HG02852 (cell line): ENCODE results near the gene RBM18.

ENCODE experiments used
- ATAC-seq: cut with Tn5 transposase; IDR thresholded peaks from one replicate; pipeline ENCODE4 v1.9.1; 2021; ENCODE audit warnings: mild to moderate bottlenecking, moderate library complexity; ENCODE audit not compliant: unreplicated experiment

Gene RBM18

GRCh38 chr9:122261469-122261881 lies 3.2 kb downstream of the RBM18 start:
- no peak for ATAC-seq

DNA sequence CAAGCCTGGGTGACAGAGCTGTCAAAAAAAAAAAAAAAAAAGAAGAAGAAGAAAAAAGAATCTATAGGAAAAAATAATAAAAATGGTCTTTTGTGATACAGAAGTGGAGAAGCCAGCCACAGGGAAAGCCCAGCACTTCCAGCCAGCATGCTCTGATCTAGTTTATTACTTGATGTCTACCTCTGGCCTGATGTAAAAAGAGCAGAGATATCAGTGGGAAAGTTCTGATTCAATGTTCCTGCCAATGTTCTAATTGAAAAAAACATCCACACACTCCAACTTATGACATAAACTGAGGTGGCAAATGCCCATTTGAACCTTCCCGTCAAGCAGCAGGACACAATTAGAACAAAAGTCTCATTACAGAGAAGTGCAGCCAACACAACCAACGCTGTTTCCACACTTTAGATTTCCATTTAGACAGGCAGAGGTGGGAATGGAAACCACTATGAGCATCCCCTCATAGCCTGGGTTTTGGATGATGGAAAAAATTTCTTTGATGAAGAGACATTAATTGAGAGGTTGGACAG lies 5.7 kb downstream of the RBM18 start:
- no peak for ATAC-seq

- ATAC-seq: no peak
These were observed 8.4 kb downstream of the RBM18 start for GRCh38 chr9:122256206-122256605.

GRCh38 chr9:122254761-122255160 lies 9.9 kb downstream of the RBM18 start:
- ATAC-seq: no peak

- ATAC-seq: no peak
These were observed 11.8 kb downstream of the RBM18 start for GRCh38 chr9:122252796-122253195.

GRCh38 chr9:122251351-122251750 lies 13.3 kb downstream of the RBM18 start:
- ATAC-seq: no peak

DNA sequence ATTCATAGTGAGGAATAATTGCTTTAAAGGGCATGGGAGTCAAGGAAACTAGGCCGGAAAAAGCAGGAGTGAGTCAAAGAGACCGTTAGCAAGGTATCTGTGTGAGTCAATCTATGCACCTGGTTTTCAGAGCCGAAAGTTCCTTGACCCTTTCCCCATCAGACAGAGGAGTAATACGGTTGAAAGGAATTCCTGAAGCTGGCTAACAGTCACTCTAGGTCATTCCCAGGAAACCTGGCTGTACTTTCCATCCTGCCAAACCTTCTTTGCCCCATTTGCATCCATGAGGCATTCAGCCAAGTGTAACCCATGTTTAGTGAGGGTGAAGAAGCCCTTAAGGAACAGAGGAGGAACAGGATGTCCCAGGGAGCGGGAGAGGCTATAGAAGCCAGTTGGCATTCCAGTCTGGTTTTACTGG lies 16.2 kb downstream of the RBM18 start:
- ATAC-seq: no peak

GRCh38 chr9:122246666-122247065 lies 18.0 kb downstream of the RBM18 start:
- no peak for ATAC-seq

GRCh38 chr9:122244349-122244748 lies 20.3 kb downstream of the RBM18 start:
- no peak for ATAC-seq

DNA sequence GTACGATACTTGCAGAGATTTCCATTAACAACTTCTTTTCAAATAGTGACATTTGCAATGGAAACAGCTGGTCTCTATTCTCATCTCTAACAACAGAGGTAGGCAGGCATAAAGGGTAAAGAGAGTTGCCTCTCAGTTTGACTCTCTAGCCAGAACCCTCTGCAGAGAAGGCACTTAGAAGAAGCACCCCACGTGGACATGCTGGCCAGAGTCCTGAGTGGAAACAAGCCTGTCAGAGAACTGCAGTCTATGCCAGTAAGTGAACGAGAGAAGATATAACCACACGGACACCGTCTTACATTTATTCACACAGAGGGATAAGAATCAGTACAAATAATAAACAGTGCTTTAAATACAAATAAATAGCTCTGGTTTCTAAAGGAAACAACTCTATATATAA lies 24.9 kb downstream of the RBM18 start:
- no peak for ATAC-seq

DNA sequence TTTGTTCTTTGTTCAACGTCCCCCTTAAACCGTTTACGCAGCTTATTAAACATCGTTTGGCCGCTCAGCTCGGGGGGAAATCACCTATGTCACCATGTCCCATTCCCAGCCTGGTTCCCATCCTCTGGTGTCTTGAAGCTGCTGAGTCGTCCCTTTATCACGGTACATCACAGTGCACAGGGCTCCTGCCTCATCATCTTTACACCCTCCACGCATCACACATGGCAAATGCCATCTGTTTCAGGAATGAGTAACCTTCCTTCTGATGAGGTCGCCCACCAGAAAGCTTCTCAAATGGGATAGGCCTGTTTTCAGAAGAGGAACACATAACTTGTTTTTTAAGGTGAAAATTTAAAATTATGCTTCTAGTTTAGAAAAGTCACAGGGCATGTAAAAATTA lies 28.0 kb downstream of the RBM18 start:
- ATAC-seq: no peak

GRCh38 chr9:122234022-122234748 lies 30.5 kb downstream of the RBM18 start:
- no peak for ATAC-seq

DNA sequence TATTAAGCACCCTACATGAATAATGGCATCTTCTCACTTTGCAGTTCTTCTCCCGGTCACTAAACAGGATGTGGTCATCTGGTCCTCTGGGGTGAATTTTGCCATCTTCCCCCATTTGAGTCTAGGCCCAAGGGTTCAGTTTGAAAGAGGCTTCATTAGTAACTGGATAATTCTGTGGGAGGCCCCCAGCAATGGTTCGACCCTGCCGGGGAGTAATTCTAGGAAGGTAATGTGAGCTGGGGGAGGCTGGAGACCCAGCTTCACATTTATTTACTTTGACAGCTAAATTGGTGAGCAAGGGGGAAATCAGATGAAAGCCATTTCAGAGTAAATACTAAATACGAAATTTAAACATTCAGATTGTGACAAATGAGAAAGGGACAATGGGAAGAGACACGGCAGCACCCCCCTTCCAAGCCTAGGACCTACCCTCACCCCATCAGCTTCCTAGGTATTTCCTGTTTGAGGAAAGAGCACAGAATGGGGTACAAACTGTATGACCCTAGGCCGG lies 31.8 kb downstream of the RBM18 start:
- no peak for ATAC-seq

DNA sequence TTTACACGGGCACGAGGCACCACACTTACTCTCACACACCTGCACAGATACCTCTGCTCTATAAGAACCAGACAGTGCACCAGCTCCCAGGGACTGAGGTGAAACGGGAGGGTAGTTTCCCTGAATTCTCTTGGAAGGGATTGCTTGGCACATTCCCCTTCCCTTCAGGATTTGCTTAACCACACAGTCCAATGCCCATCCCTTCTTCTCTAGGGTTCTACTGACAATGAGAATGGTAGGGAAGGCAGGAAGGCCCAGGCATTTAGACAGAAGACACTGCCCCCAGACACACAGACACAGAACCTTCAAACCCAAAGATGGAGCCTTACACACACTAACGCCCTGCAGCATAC lies 35.2 kb downstream of the RBM18 start:
- ATAC-seq: no peak

DNA sequence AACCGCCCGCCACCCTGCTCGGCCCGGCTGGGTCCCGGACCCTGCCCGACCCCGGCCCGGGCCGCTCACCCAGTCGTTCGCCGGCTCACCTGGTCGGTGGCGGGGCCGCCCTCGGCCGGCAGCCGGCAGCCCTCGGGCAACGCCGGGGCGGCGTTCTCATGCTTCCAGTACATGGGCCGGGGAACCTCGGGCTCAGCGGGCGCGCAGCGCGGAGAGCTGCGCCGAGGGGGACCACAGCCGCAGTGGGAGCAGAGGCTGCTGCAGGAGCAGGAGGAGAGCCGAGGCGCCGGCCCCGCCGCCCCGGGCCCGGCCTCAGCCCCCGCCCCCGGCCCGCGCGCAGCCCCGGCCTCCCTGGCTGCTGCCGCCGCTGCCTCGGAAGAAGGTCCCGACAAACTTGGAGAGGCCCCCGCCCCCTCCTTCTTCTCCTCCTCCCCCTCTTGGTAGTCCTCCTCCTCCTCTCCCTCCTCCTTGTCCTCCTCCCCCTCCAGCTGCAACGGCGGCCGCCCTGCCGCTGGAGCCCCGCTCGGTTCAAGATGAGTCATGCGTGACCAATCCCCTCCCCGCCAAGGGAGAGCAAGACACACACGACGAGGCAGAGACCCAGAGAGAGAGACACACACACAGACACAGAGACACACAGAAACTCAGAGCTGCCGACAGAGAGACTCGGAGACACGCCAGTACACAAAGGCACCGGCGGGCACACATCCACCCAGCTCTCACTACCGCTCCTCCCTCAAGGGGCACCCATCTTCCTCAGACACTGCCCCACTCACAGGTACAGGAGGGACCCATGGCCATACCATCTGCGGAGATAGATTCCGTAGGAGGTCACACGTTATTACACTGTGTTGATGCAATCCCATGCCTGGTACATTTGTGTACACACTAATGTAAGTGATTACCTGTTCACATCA lies 35.8 kb downstream of the RBM18 start, which contains the start of gene LHX6:
Gene LHX6, minus strand, starts transcription at position 390 of the 917 bp plus-strand sequence. Its CDS starts 217 bp downstream, at position 173.
- ATAC-seq: no peak

- ATAC-seq: no peak
These were observed 36.5 kb downstream of the RBM18 start for GRCh38 chr9:122228191-122228567.

- ATAC-seq: no peak
These were observed 37.1 kb downstream of the RBM18 start for GRCh38 chr9:122227575-122227900.

DNA sequence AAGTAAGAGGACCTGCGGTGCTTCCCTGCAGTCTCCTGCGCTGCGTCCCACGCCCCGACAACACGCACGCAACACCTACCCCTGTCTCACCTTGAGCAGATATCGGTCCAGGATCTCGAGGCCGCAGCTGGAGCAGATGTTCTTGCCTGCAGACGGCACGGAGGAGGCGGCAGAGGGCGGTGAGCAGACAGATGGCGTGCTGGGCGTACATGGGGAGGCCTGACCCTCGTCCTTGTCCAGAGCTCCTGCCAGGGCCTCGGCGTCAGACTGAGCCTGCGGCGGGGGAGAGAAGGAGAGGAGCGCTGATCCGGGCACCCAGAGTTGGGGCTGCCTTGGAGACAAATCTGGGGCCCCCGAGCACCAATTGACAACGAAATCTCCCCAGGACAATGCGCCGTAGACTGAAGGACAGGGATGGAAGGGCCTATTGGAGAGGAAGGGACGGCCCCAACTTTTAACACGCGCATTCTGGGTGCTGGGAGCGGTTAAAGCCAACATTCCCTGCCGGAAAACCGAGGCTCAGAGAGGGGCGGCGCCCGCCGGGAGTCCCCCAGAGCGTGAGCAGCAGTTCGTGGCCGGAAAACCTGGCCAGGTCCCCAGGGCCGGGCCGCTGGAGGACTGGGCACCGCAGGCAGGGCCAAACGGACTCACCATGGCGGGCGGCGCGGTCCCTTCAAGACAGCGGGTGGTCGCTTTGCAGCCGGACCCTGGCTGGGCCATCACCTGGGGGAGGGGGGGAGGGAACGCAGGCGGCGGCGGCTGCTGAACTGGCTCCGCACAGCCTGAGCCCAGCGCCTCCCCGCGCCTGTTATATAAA lies 37.7 kb downstream of the RBM18 start:
- ATAC-seq: no peak

DNA sequence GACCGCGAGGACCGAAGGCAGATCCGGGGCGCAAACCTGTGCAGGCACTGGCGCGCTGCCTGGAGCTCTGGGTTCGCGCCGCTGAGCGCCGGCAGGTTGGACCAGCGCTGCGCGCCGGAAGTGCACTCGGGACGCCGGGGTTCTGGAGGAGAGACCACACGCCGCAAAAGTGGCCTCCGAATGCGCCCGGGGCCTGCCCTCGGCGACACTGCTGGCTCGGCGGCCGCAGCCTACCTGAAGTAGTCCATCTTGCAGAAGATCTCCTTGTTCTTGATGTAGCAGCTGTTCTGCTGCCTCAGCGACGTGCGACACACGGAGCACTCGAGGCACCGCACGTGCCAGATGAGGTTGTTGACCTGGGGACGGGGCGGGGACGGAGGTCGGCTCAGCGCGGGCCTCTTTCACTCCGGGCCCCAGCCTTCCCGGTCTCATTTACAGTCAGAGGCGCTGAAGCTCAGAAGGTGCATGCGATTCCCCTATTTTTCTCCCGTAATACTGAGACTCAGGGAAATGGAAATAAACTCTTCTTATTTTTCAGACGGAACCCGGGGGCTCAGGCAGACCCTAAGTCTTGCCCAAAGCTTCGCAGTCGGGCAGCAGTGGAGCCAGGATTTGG lies 38.4 kb downstream of the RBM18 start:
- no peak for ATAC-seq

DNA sequence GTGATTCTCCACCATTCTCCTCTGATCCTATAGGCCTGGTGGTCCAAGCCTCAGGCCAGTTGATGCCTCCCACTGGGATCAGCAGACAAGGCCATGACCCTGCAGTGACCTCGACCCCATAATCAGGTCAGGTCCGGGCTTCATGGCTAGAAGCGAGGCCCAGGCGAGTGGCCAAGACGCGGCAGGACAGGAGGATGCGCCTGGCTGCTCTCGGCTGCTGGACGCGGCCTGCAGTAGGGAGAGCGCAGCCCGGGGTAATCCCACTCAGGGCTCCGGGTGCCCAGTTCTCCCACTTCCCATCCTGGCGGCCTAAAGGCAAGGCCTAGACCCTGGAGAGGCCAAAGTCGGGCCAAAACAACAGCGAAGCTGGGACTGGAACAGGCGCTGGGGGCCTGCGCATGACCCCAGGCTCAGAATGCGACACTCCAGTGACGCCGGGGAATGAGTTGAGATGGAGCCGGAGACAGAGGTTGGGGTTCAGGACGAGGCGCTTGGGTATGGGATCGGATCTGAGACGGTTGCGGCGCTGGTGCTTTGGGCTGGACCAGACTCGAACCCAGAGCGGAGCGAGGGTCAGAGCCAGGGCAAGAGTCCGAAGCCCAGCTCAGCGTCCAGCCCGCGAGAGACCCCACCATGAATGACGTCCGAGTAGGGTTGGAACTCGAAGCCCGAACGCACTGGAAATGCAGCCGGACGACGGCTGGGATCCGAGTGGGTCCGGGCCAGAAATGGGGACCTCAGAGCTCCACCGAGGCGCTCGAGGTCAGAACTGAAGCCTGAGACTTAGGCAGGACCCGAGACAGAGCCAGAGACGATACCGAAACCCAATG lies 39.1 kb downstream of the RBM18 start:
- ATAC-seq: no peak
